ENCODE measurements around the gene ABHD17A.

DNA sequence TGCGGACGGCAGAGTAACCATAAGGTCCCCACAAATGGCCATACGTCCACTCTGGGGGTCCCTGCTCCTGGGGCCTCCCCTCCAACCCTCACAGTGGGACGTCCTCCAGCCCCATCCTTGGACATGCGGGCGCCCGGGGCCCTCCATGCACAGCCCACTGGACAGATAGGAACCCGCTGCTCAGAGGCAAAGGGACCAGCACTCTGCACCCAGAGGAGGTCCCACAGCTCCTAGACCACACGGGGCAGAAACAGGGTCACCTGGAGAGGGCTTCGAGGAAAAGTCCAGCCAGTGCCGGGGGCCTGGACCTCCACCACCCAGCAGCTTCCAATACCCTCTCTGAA, 48.1 kb downstream of the ABHD17A start:
- TF ChIP-seq, protein P1, sequence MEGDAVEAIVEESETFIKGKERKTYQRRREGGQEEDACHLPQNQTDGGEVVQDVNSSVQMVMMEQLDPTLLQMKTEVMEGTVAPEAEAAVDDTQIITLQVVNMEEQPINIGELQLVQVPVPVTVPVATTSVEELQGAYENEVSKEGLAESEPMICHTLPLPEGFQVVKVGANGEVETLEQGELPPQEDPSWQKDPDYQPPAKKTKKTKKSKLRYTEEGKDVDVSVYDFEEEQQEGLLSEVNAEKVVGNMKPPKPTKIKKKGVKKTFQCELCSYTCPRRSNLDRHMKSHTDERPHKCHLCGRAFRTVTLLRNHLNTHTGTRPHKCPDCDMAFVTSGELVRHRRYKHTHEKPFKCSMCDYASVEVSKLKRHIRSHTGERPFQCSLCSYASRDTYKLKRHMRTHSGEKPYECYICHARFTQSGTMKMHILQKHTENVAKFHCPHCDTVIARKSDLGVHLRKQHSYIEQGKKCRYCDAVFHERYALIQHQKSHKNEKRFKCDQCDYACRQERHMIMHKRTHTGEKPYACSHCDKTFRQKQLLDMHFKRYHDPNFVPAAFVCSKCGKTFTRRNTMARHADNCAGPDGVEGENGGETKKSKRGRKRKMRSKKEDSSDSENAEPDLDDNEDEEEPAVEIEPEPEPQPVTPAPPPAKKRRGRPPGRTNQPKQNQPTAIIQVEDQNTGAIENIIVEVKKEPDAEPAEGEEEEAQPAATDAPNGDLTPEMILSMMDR (IDR thresholded peaks at IDR 0.05; ENCODE audit: low read length), result no peak
- TF ChIP-seq EZH2phosphoT487 (IDR thresholded peaks at IDR 0.05; ENCODE audit: low read length) (no peak), EZH2 (optimal IDR thresholded peaks at IDR 0.05; ENCODE audit: low read depth, low read length) (no peak)
